ENCODE measurements around the gene CHST10. TPM values are rescaled to one million over a fixed set of nuclear protein-coding genes. Genes with fewer than 3 reads are reported as not detected.
"Not testable (repeated sequence)": the region's sequence is repeated elsewhere in the genome, so short reads cannot be mapped to it uniquely, and the experiment has no call there.

The CHST10 gene
- total and polyA plus RNA-seq, 5 donors from 2014 or later, result 0.20 to 0.81 (median 0.75) TPM; not detected in 2

GRCh38 chr2:100345144-100345543, 72.3 kb downstream of the CHST10 start:
- Mint-ChIP-seq H3K27me3 (peaks cover 20% of the 10 kb centered on the region), H3K9me3 (peaks cover 0 to 10% (median 2%) of the 10 kb centered on the region in 7 donors)
- H3K27me3 ChIP-seq (ENCODE audit: control insufficient read depth, insufficient read depth, low read length); H3K27ac Mint-ChIP-seq; ATAC-seq (ENCODE audit: low read depth in 2 of 2); H3K36me3 Mint-ChIP-seq; H3K27ac ChIP-seq (ENCODE audit: insufficient read depth, low read length, poor library complexity, severe bottlenecking); H3K36me3 ChIP-seq (ENCODE audit: control insufficient read depth, insufficient read depth, low read length); H3K4me3 Mint-ChIP-seq; H3K9me3 ChIP-seq (ENCODE audit: control insufficient read depth in 2 of 2, low read length in 2 of 2); DNase-seq; H3K4me3 ChIP-seq (ENCODE audit: low read depth, low read length); H3K4me1 ChIP-seq (ENCODE audit: control insufficient read depth, insufficient read depth, low read length, poor library complexity, severe bottlenecking); H3K4me1 Mint-ChIP-seq: not testable (repeated sequence)

DNA sequence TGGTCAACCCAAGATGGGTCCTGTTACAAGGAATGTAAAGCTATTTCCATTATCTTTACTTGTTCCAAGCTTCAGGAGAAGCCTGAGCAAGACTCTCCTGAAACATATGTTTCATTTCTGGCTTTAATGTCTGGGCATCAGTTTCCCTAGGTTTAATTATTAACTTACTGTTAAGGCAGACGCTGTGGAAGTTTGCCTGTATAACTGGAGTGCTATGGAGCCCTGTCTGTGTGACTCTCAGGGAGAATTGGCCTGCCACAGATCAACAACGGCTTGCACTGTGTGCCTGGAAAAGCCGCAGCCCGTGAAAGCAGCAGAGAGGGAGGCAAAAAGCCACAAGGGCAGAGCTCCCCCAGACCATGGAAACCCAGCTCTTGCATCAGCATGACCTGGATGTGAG, 73.0 kb downstream of the CHST10 start:
- no peaks in the 10 kb centered on the region for H3K36me3 ChIP-seq (ENCODE audit: control insufficient read depth, insufficient read depth, low read length)
- no peaks in the 10 kb centered on the region for H3K4me1 ChIP-seq (ENCODE audit: control insufficient read depth, insufficient read depth, low read length, poor library complexity, severe bottlenecking)
- Mint-ChIP-seq H3K27me3 (peaks cover 17% of the 10 kb centered on the region), H3K36me3 (no peaks in the 10 kb centered on the region), H3K4me3 (no peak overlapping the region), H3K4me1 (no peaks in the 10 kb centered on the region), H3K9me3 (peaks cover 0 to 10% (median 2%) of the 10 kb centered on the region in 7 donors), H3K27ac (no peak overlapping the region)
- no peak for ATAC-seq (ENCODE audit: low read depth in 2 of 2)
- H3K9me3 ChIP-seq (ENCODE audit: control insufficient read depth in 2 of 2, low read length in 2 of 2), result no peaks in the 10 kb centered on the region
- H3K4me3 ChIP-seq (ENCODE audit: low read depth, low read length), result no peak overlapping the region
- peaks cover 5% of the 10 kb centered on the region for H3K27me3 ChIP-seq (ENCODE audit: control insufficient read depth, insufficient read depth, low read length)
- no peak overlapping the region for H3K27ac ChIP-seq (ENCODE audit: insufficient read depth, low read length, poor library complexity, severe bottlenecking)
- DNase-seq, result no peak

DNA sequence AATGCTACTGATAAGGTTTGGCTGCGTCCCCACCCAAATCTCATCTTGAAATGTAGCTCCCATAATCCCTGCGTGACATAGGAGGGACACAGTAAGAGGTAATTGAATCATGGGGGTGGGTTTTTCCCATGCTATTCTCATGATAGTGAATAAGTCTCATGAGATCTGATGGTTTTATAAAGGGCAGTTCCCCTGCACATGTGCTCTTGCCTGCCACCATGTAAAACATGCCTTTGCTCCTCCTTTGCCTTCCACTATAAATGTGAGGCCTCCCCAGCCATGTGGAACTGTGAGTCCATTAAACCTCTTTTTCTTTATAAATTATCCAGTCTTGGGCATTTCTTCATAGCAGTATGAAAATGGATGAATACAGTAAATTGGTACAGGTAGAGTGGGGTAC, 75.0 kb downstream of the CHST10 start:
- H3K27ac ChIP-seq (ENCODE audit: insufficient read depth, low read length, poor library complexity, severe bottlenecking); H3K9me3 ChIP-seq (ENCODE audit: control insufficient read depth in 2 of 2, low read length in 2 of 2); ATAC-seq (ENCODE audit: low read depth in 2 of 2); DNase-seq; H3K27me3 ChIP-seq (ENCODE audit: control insufficient read depth, insufficient read depth, low read length); H3K4me3 ChIP-seq (ENCODE audit: low read depth, low read length); H3K36me3 Mint-ChIP-seq; H3K4me1 ChIP-seq (ENCODE audit: control insufficient read depth, insufficient read depth, low read length, poor library complexity, severe bottlenecking); H3K4me1 Mint-ChIP-seq; H3K4me3 Mint-ChIP-seq; H3K27ac Mint-ChIP-seq; H3K36me3 ChIP-seq (ENCODE audit: control insufficient read depth, insufficient read depth, low read length): not testable (repeated sequence)
- Mint-ChIP-seq H3K9me3 (peaks cover 0 to 10% (median 2%) of the 10 kb centered on the region in 7 donors), H3K27me3 (peaks cover 23% of the 10 kb centered on the region)

Other genes with a start within 250 kb of the CHST10 start
- 0.42 TPM for gene LONRF2, start 95.2 kb downstream of the CHST10 start, total RNA-seq
- gene LONRF2, start 95.2 kb downstream of the CHST10 start, polyA plus RNA-seq, result not detected
- not detected for gene NMS, start 52.8 kb upstream of the CHST10 start, total RNA-seq
- gene NMS, start 52.8 kb upstream of the CHST10 start, polyA plus RNA-seq, result not detected
- 45.2 TPM for gene PDCL3, start 145.3 kb upstream of the CHST10 start, total RNA-seq
- 10 to 100 TPM; 52.1 to 62.5 (median 58.1) TPM for gene PDCL3, start 145.3 kb upstream of the CHST10 start, polyA plus RNA-seq

Measured in CD4-positive, CD25-positive, alpha-beta regulatory T cell (primary cell).